PC-9 (cell line): ENCODE measurements around the gene FXYD6.

Source experiments
- CTCF ChIP-seq: fragments of 200-600 bp; sonication (generic); conservative IDR thresholded peaks from 2 replicates; pipeline ENCODE4 v1.6.1; 2017; ENCODE audit warnings: mixed run types, antibody characterized with exemption, mild to moderate bottlenecking, moderate library complexity
- EZH2 ChIP-seq: fragments of 200-600 bp; sonication (generic); IDR thresholded peaks from 2 replicates; pipeline ENCODE4 v1.8.0; 2017; ENCODE audit warnings: antibody characterized with exemption, low read depth

GRCh38 chr11:117913736-117914397, 37.4 kb upstream of the FXYD6 start:
- no peak for TF ChIP-seq CTCF
- no peak for TF ChIP-seq EZH2
